Endodermal cell (in vitro differentiated cells): ENCODE results near the gene LCN12. TPM values are rescaled to one million over a fixed set of nuclear protein-coding genes. Genes with fewer than 3 reads are reported as not detected.

Experiments used
- DNase-seq: peaks from one replicate; pipeline ENCODE4 v3.0.0-alpha.2; 2017
- H3K27ac ChIP-seq: 2 replicates; pipeline ENCODE4 v1.5.1; 2013; ENCODE audit warnings: mild to moderate bottlenecking, low read depth, low read length, moderate library complexity
- H3K27me3 ChIP-seq: 2 replicates; pipeline ENCODE4 v1.6.1; 2013; ENCODE audit warnings: mild to moderate bottlenecking, low read length, moderate library complexity; ENCODE audit not compliant: insufficient read depth, control insufficient read depth, poor library complexity, severe bottlenecking
- H3K36me3 ChIP-seq: 2 replicates; pipeline ENCODE4 v1.7.0; 2013; ENCODE audit warnings: mild to moderate bottlenecking, low read length, moderate library complexity; ENCODE audit not compliant: control insufficient read depth, insufficient read depth
- H3K4me1 ChIP-seq: one replicate; pipeline ENCODE4 v1.7.0; 2013; ENCODE audit warnings: low read length; ENCODE audit not compliant: control insufficient read depth, insufficient read depth
- H3K4me3 ChIP-seq: 2 replicates; pipeline ENCODE4 v1.5.1; 2013; ENCODE audit warnings: mild to moderate bottlenecking, low read length, moderate library complexity
- H3K9ac ChIP-seq: 2 replicates; pipeline ENCODE4 v1.6.1; 2013; ENCODE audit warnings: mild to moderate bottlenecking, low read length, moderate library complexity; ENCODE audit not compliant: poor library complexity, severe bottlenecking; ENCODE audit errors: extremely low read depth
- H3K9me3 ChIP-seq: 2 replicates; pipeline ENCODE4 v1.6.1; 2013; ENCODE audit warnings: mild to moderate bottlenecking, low read length, moderate library complexity; ENCODE audit not compliant: control insufficient read depth
- H3K27ac Mint-ChIP-seq: 2 replicates; pipeline ENCODE4 v1.8.0; 2020; ENCODE audit warnings: mixed read lengths
- H3K27me3 Mint-ChIP-seq: 2 replicates; pipeline ENCODE4 v1.8.0; 2021; ENCODE audit warnings: mild to moderate bottlenecking, mixed read lengths; ENCODE audit not compliant: insufficient read depth
- H3K36me3 Mint-ChIP-seq: 2 replicates; pipeline ENCODE4 v1.8.0; 2020; ENCODE audit warnings: low read depth, mixed read lengths
- H3K4me1 Mint-ChIP-seq: 2 replicates; pipeline ENCODE4 v1.8.0; 2020; ENCODE audit warnings: mixed read lengths
- H3K4me3 Mint-ChIP-seq: 2 replicates; pipeline ENCODE4 v1.8.0; 2020; ENCODE audit warnings: mild to moderate bottlenecking, moderate library complexity, mixed read lengths
- H3K9me3 Mint-ChIP-seq: 2 replicates; pipeline ENCODE4 v1.8.0; 2020; ENCODE audit warnings: mild to moderate bottlenecking, mixed read lengths
- WGBS, 2 experiments: methylation state at CpG; one replicate each; pipeline versions ENCODE4 v1.1.5 to v1.1.7; 2013; ENCODE audit warnings: missing lambda C conversion rate in 2 of 2, mixed read lengths in 1 of 2; ENCODE audit not compliant: insufficient coverage in 1 of 2, insufficient read length in 1 of 2; 5-methylcytosine and 5-hydroxymethylcytosine counted together
- total RNA-seq, 2 donors: library from RNA; stranded (reverse); fragmentation: NEBNext Ultra II Directional in 1 of 2; extraction: Animal tissue kit (Norgen Biotek cat#: 25700) in 1 of 2; gene quantifications; 2 replicates in 1 of 2; 3 replicates in 1 of 2; pipeline ENCODE4 v1.2.1, GENCODE V29; 2021
- TF ChIP-seq, protein P1 (sequence below): fragments of 200-600 bp; sonication (generic); conservative IDR thresholded peaks from 2 replicates; pipeline ENCODE4 v1.5.0; 2021; ENCODE audit warnings: antibody characterized with exemption, mild to moderate bottlenecking

LCN12 gene
- total RNA-seq, 2 donors from 2014 or later, result 2.1 to 4.4 TPM

GRCh38 chr9:136935651-136936050, 16.4 kb upstream of the LCN12 start:
- H3K27me3 Mint-ChIP-seq, result no peaks in the 10 kb centered on the region
- no peak overlapping the region for H3K27ac ChIP-seq
- no peak for DNase-seq

DNA sequence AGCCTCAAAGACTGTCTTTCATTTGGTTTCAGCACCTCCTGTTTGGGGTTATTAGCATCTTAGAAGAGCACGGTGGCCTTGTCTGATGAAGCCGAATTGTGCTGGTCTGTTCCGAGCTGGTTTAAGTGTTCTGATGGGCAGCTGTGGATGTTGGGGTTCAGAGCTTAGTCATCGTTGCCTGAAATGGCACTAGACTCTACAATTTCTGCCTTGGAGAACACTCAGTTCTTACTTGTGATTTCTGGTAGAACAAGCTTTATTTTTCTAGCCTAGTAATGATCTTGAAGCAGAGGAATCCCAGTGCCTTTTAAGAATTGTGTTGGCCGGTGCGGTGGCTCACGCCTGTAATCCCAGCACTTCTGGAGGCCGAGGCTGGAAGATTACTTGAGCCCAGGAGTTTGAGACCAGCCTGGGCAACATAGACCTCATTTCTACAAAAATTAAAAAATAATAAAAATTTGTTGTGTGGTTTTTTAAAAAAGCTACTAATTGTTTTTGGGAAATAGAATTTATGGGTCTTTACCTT, 15.4 kb upstream of the LCN12 start:
- Mint-ChIP-seq H3K9me3 (no peaks in the 10 kb centered on the region), H3K27me3 (no peaks in the 10 kb centered on the region), H3K4me3 (no peak overlapping the region), H3K27ac (no peak overlapping the region), H3K36me3 (peaks cover 54% of the 10 kb centered on the region), H3K4me1 (no peaks in the 10 kb centered on the region)
- no peak for DNase-seq
- no peak overlapping the region for H3K9ac ChIP-seq
- WGBS, 2 experiments, result 91 to 92% methylated on average over 3 to 8 of the region's 8 CpGs
- no peaks in the 10 kb centered on the region for H3K9me3 ChIP-seq
- no peak overlapping the region for H3K27ac ChIP-seq
- no peak overlapping the region for H3K4me3 ChIP-seq
- no peaks in the 10 kb centered on the region for H3K27me3 ChIP-seq
- peaks cover 35% of the 10 kb centered on the region for H3K36me3 ChIP-seq
- TF ChIP-seq, protein P1, sequence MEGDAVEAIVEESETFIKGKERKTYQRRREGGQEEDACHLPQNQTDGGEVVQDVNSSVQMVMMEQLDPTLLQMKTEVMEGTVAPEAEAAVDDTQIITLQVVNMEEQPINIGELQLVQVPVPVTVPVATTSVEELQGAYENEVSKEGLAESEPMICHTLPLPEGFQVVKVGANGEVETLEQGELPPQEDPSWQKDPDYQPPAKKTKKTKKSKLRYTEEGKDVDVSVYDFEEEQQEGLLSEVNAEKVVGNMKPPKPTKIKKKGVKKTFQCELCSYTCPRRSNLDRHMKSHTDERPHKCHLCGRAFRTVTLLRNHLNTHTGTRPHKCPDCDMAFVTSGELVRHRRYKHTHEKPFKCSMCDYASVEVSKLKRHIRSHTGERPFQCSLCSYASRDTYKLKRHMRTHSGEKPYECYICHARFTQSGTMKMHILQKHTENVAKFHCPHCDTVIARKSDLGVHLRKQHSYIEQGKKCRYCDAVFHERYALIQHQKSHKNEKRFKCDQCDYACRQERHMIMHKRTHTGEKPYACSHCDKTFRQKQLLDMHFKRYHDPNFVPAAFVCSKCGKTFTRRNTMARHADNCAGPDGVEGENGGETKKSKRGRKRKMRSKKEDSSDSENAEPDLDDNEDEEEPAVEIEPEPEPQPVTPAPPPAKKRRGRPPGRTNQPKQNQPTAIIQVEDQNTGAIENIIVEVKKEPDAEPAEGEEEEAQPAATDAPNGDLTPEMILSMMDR, result no peak
- H3K4me1 ChIP-seq, result no peaks in the 10 kb centered on the region

More at GRCh38 chr9:136935651-136936050, 16.4 kb upstream of the LCN12 start:
- Histone ChIP-seq H3K9me3 (no peaks in the 10 kb centered on the region), H3K9ac (no peak overlapping the region), H3K36me3 (peaks cover 31% of the 10 kb centered on the region), H3K27me3 (no peaks in the 10 kb centered on the region), H3K4me3 (no peak overlapping the region), H3K4me1 (no peaks in the 10 kb centered on the region)
- Mint-ChIP-seq H3K36me3 (peaks cover 51% of the 10 kb centered on the region), H3K27ac (no peak overlapping the region), H3K4me1 (no peaks in the 10 kb centered on the region), H3K9me3 (no peaks in the 10 kb centered on the region), H3K4me3 (no peak overlapping the region)
- 97 to 100% methylated on average over 1 to 3 of the region's 3 CpGs for whole genome bisulfite sequencing, 2 experiments
- TF ChIP-seq, protein P1, result no peak

GRCh38 chr9:136937186-136938001, 14.7 kb upstream of the LCN12 start:
- Histone ChIP-seq H3K4me3 (no peak overlapping the region), H3K27ac (no peak overlapping the region), H3K4me1 (no peaks in the 10 kb centered on the region), H3K9me3 (no peaks in the 10 kb centered on the region), H3K9ac (no peak overlapping the region), H3K36me3 (peaks cover 37% of the 10 kb centered on the region), H3K27me3 (no peaks in the 10 kb centered on the region)
- H3K27me3 Mint-ChIP-seq, result no peaks in the 10 kb centered on the region
- no peaks in the 10 kb centered on the region for H3K9me3 Mint-ChIP-seq
- H3K4me3 Mint-ChIP-seq, result no peak overlapping the region
- peak; percentile 31 for DNase-seq
- peaks cover 53% of the 10 kb centered on the region for H3K36me3 Mint-ChIP-seq
- TF ChIP-seq, protein P1, result no peak
- no peak overlapping the region for H3K27ac Mint-ChIP-seq
- no peaks in the 10 kb centered on the region for H3K4me1 Mint-ChIP-seq
- 97 to 98% methylated on average over 7 to 15 of the region's 15 CpGs for WGBS, 2 experiments
